Measurements from ENCODE around the gene OSBPL2.

The OSBPL2 gene

DNA sequence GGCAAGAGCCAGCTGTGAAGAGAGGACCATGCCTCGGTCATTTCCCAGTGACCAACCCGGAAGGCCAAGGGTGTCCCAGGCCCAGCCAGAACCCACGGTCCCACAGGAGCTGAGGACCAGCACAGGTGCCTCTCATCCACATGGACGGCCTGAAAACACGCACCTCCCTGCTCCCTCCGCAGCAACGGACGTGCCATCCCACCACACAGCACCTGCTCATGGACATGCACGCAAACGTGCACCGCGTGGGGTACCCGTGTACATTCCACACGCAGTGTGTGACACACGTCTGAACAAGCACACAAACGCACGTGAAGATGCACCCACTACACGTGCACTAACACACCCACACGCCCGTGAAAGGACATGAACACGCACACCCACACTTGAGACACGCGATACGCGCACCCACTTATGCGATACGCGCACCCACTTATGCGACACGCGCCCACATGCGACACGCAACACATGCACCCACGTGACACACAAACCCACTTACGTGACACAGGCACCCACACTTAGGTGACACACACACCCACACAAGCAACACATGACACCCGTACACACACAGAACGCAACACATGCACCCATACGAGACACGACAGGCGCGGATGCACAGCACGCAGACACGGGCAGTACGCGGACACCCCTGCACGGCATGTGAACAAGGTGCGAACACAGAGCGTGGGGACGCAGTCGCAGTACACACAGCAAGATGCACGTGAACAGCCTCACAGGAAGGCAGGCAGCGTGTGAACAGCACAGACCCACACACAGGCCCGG is 98.6 kb downstream of the OSBPL2 start:
- FAIRE-seq (no peak), DNase-seq (ENCODE audit: low spot score) (no peak)

DNA sequence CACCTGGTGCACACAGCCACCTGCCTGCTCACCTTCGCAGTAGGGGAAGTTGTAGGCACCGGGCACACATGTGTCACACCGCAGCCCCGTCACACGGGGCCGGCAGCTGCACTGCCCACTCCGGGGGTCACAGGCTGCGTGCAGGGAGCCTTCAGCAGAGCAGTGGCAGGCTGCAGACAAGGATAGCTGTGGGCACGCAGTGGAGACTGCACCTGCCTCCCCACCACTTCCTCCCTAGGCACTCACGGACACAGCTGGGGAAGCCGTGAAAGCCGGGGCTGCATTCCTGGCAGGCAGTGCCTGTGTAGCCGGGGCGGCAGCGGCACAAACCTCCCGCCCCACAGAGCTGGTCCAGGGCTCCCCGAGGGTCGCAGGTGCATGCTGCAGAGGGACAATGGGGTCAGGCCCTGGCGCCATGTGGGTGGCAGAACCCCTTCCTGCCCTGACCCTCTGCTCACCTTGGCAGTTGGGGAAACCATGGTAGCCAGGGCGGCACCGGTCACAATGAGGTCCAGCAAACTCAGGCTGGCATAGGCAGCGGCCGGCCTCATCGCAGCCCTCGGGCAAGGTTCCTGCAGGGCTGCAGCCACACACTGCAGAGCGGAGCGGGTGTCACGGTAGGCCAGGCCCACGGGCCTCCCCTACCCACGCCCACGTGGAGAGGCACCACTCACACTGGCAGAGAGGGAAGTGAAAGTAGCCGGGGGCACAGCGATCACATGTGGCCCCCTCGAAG is 99.4 kb downstream of the OSBPL2 start:
- FAIRE-seq (no peak), DNase-seq (ENCODE audit: low spot score) (no peak)

DNA sequence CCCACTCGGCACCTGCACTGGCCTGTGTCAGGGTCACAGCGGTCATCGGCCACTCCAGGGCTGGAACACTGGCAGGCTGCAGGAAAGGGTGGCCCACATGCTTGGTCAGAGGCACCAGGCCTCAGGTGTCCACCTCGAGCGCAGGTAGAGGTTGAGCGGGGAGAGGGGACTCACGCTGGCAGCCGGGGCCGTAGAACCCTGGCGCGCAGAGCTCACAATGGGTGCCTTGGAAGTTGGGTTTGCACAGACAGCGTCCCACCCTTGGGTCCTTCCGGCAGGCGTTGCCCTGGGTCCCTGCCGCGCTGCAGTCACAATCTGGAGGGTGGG is 99.9 kb downstream of the OSBPL2 start:
- FAIRE-seq = no peak
- no peak for DNase-seq (ENCODE audit: low spot score)

DNA sequence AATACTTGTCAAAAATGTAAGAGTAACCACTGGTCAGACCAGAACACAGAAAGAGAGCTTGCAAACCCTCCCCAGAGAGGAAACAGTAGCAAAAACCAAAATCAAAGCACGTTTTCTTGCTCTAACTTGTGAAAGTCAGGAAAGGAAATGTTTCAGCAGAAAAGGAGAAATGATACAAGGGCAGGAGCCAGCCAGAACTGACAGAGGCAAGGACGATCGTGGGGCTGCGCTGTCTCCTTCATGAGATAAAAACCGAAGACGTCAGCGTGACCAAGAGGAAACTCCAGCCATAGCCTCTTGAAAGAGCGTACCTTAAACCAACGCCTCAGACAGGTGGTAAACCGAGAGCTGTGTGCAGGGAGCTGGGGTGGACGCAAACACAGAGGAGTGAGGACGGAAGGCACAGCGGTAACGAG is 101.3 kb downstream of the OSBPL2 start:
- FAIRE-seq = no peak

DNA sequence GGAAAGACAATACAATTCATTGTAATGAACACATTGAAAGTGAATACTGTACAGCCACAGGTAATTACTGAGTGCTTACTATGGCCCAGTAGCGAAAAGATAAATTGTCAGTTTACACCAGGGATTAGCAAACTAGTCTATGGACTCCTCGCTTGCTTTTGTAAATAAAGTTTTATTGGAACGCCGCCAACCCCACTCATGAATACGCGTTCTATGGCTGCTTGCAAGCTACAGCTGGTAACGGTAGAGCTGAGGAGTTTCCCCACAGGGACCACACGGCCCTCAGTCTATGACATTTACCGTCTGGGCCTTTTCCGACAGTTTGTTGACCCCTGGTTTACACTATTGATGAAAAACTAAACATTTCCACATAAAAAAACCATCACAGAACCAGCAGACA is 104.6 kb downstream of the OSBPL2 start:
- DNase-seq (ENCODE audit: low spot score) = no peak
- no peak for FAIRE-seq

More for the DNA sequence above, 101.3 kb downstream of the OSBPL2 start:
- DNase-seq (ENCODE audit: low spot score) = no peak

DNA sequence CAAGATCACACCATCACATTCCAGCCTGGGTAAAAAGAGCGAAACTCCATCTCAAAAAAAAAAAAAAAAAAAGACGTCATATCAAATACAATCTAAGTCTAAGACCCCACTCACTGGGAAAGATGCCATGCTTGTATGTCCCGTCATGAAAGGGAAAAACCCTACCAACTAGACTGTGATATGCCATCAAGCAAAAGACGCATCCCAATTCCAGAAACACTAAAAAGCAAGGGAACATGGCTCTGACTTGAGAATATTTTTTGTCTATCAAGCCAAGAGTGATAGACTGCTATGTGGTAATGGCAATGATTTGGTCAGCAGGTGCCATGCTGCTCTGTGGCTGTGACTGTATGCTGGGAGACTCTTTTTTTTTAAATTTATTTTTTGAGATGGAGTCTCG is 105.8 kb downstream of the OSBPL2 start:
- DNase-seq (ENCODE audit: low spot score) (no peak), FAIRE-seq (no peak)

DNA sequence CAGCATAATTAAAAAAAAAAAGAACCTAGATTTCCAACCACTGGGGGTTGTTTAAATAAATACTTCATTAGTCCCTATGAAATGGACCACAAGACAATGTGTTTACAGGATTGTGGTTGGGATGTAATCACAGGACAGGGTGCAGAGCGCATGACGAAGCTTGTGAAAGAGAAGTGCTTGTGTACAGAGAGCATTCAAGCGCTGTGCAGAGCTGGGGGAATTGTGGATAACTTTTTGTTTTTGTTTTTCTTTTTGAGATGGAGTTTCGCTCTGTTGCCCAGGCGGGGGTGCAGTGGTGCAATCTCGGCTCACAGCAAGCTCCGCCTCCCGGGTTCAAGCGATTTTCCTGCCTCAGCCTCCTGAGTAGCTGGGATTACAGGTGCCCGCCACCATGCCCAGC is 106.5 kb downstream of the OSBPL2 start:
- no peak for FAIRE-seq
- DNase-seq (ENCODE audit: low spot score) = no peak
